ENCODE results near the gene COPS7B.
"Not testable (repeated sequence)": the region's sequence is repeated elsewhere in the genome, so short reads cannot be mapped to it uniquely, and the experiment has no call there.

COPS7B gene

DNA sequence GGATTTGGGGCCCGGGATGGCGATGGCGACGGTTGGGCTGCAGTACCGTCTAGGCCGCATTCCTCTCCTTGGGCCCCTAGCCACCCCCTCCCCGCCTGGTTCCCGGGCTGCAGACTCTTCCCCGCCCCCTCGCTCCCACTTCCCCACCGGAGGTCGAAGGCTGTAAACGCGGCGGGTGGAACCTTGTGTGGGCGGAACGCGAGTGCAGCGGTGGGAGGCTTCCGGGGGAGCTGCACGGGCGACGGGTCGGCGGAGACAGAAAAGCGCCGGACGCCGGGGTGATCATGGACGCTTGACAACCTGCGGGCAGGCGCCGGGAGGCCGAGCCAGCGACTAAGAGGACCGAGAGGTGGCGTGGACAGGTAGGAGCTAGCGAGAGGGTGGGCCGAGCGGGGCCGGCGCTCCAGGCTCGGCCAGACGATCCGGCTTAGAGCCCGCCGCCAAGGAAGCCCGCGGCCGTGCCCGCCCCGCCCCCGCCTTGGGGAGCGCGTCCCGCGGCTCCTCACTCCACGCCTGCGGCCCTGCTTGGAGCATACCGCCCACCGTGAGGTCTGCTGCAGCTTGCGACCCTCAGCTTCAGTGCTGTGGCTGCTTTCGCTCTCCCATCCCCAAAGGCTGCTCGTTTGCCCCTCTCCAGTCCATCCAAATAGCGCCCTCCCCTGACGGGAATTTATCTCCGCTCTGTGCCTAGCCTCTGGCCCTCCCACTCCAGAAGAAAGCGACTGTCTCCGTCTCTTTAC lies at the start of gene COPS7B:
COPS7B (plus strand) TSS at position 269 of the 740 bp plus-strand sequence. CDS start 2,126 bp downstream, outside the sequence.
- DNase-seq (ENCODE audit: low read depth, low spot score): peak; percentile 18

GRCh38 chr2:231737761-231738160 lies 48.5 kb upstream of the COPS7B start:
- DNase-seq (ENCODE audit: low read depth, low spot score): no peak

DNA sequence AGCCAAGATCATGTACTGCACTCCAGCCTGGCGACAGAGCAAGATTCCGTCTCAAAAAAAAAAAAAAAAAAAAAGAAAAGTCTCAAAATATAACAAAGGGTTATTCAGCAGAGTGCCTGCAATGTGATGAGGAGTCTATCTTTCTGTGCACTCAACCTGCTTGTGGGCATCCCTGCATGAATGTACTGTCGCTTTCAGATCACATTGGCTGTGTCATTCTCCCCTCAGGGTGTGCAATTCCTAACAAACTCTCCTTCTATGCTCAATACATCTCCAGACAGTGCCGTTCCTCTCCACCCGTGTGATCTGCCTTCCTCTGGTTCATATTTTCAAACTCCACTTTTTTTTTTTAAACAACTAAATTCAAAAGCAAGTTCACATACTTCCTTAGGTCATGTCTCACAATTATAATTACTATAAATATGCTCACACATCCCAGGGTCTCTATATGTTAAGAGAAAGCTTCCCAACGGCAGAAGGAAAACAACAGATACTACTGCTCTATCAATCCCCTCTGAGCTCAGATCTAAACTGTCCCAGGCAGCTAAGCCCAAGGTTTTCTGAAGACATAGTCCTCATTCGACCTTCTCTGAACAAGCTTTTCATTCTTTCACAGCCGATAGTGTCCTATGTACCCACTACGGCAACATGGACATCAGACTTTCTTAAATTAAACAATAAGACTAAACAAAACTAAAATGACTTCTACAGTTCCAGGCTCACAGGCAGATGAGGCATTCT lies 42.7 kb upstream of the COPS7B start:
- DNase-seq (ENCODE audit: low read depth, low spot score): no peak

DNA sequence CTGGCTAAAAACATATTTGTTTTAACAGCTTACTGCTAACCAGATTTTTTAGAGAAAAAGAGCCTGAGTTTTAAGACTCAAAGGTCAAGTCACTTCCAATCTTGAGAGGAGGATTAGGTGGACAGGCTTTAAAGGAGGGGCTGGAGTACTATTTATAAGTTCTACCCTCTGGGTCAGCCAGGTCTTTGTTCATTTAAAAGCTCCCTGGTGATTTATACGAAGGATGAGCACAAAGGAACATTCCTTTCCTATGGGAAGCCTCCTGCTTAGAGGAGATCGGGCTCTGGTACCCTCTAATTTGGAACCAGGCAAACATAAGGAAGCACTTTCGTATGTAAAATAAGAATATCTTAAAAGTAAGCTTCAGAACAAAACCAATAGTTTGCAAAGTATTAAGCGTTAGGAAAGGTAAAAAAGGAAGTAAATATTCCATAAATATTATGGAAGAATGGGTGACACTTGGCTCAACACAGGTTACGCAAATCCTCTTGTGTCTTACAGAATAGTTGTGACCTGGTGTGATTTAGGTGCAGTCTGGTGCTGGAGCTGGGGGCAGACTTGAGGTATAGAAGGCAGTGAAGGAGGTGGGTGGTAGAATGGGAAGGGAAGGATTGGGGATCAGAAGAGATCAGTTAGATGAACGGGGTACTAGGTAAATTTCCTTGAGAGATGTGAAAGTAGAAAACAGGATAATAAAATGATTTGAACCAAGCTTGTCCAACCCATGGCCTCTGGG lies 40.8 kb upstream of the COPS7B start:
- DNase-seq (ENCODE audit: low read depth, low spot score): no peak

- DNase-seq (ENCODE audit: low read depth, low spot score): not testable (repeated sequence)
These were observed 37.9 kb upstream of the COPS7B start for GRCh38 chr2:231748153-231748896.

- DNase-seq (ENCODE audit: low read depth, low spot score): not testable (repeated sequence)
These were observed 37.2 kb upstream of the COPS7B start for GRCh38 chr2:231749016-231749415.

DNA sequence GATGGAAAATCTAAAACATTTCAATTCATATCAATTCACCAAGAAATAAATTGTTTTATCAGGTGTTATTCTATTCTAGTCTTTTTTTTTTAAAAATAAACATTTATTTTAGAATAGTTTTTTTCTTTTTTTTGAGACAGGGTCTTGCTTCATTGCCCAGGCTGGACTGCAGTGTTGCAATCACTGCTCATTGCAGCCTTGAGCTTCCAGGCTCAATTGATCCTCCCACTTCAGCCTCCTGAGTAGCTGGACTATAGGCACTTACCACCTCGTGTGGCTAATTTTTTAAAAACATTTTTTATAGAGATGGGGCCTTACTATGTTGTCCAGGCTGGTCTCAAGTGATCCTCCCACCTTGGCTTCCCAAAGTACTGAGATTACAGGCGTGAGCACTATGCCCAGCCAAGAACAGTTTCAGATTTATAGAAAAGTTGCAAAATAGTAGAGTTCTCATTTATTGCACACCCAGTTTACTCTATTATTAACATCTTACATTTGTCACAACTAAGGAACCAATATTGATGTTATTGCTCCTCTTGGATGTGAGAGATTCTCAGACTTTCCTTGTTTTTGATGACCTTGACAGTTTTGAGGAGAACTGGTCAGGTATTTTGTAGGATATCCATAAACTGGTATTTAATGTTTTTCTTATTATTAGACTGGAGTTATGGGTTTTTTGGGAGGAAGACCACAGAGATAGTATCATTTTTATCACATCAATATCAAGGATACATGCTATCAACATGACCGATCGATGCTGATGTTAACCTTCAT lies 35.0 kb upstream of the COPS7B start:
- DNase-seq (ENCODE audit: low read depth, low spot score): no peak

DNA sequence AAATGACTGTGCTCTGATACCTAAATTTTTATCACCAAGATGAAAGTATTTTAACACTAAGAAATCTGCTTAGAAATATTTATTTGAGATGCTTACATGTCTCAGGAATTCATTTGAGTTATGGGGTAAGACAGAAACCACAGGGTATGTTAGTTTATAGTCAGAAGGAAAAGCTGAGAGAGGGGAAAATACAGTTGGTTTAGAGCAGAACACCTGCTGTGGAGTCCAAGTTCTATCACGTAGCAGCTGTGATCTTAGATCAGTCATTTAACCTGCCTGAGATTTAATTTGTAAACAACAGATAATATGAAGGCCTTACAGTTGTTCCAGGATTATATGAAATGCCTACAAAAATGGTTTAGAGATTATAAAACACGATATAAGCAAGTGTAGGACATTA lies 34.2 kb upstream of the COPS7B start:
- no peak for DNase-seq (ENCODE audit: low read depth, low spot score)

GRCh38 chr2:231761735-231762134 lies 24.5 kb upstream of the COPS7B start:
- DNase-seq (ENCODE audit: low read depth, low spot score): no peak

DNA sequence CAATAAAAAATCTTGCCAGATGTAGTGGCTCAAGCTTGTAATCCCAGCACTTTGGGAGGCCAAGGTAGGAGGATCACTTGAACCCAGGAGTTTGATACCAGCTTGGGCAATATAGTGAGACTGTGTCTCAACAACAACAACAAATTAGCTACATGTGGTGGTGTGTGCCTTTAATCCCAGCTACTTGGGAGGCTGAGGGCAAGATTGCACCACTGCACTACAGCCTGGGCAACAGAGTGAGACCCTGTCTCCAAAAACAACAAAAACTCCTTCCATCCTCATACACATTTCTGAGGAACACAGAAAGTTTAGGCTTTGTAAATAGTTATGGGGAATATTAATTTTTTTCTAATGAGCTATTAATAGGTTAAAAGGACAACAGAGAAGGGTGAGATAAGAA lies 22.1 kb upstream of the COPS7B start:
- DNase-seq (ENCODE audit: low read depth, low spot score): no peak

- DNase-seq (ENCODE audit: low read depth, low spot score): no peak
These were observed 21.5 kb upstream of the COPS7B start for GRCh38 chr2:231764760-231765159.

- no peak for DNase-seq (ENCODE audit: low read depth, low spot score)
These were observed 20.7 kb upstream of the COPS7B start for GRCh38 chr2:231765496-231765929.

GRCh38 chr2:231769170-231770136 lies 16.8 kb upstream of the COPS7B start:
- no peak for DNase-seq (ENCODE audit: low read depth, low spot score)

- DNase-seq (ENCODE audit: low read depth, low spot score): no peak
These were observed 5.9 kb upstream of the COPS7B start for GRCh38 chr2:231780123-231780908.

DNA sequence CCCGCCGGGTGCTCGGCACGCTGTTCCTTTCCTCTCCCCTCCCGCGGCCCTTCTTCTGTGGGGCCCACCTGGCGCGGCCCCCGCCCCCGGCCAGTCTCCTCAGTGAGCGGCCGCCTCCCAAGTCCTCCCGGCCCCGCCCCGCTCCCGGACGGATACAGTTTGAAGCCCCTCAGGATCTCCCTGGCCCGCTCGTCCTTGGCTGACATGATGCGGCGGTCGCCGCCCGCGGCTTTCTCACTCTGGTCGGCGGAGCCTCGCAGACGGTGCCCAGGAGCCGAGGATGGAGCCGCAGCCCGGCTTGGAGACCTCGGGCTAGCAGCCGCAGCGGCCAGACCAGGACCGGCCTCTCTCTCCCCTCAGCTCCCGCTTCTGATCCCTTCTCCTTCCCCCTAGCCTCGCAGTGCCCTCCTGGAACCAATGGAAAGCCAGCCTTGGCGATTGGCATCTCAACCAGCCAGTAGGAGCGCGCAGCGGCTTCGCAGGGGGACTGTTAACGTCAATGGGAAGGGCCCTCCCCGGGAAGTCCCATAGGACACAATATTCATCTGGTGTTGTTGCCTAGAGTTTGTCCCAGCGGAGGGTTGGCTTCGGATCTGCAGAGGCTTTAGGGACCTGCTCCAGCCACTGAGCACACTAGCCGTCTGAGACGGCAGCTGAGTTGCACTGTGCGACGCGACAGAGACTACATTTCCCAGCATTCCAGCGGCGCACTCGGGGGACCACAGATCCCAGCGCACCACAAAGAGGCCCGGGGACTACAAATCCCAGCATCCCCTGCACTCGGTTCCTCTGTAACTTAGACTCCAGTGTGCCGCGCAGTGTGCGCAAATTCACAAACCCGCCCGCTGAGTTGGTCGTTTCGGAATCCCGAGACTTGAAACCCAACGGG lies 5.1 kb upstream of the COPS7B start, which contains the start of gene PDE6D:
PDE6D (minus strand) TSS at position 374 of the 889 bp plus-strand sequence; CDS start at position 206, 168 bp downstream.
- DNase-seq (ENCODE audit: low read depth, low spot score): peak; percentile 97

- DNase-seq (ENCODE audit: low read depth, low spot score): no peak
These were observed 4.2 kb upstream of the COPS7B start for GRCh38 chr2:231781798-231782726.

DNA sequence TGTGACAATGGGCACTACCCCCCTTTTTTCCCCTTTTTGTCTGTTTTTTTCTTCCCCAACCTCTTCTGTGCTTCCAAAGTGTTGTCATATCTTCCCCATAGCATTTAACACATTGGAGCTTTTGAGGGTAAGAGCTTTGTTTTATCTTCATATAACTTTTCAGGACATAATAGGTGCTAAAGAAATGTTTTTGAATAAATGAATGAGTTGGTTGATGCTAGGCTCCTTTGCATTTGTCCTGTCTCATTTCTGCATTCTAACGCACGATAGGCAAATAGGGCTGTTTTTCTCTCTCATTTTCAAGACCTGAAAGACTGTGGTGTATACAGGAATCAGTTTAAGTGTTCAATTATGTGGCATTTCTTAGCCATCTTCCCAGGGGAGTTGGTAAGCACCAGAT lies 832 bp upstream of the COPS7B start:
- DNase-seq (ENCODE audit: low read depth, low spot score): no peak
